Spleen (tissue), 11 donors: ENCODE data around the gene OR8G1. TPM values are rescaled to one million over a fixed set of nuclear protein-coding genes. Genes with fewer than 3 reads are reported as not detected.

Source experiments
- DNase-seq: peaks from one replicate; pipeline ENCODE4 v3.0.0-alpha.2; 2020
- H3K27ac ChIP-seq, 8 donors: fragments of 200-600 bp; sonication (generic) in 7 of 8; 1 replicate in 4 of 8; 2 replicates in 4 of 8; pipeline versions ENCODE4 v1.5.0 to v1.8.0; 2016 to 2021; ENCODE audit warnings: inconsistent platforms in 4 of 8, mild to moderate bottlenecking in 4 of 8, moderate library complexity in 1 of 8
- H3K27me3 ChIP-seq, 7 donors: fragments of 200-600 bp; sonication (generic) in 6 of 7; replicated peaks in 1 of 7; 1 replicate in 4 of 7; 2 replicates in 3 of 7; pipeline versions ENCODE4 v1.5.0 to v1.8.0; 2016 to 2021; ENCODE audit warnings: inconsistent platforms in 3 of 7, mild to moderate bottlenecking in 1 of 7
- H3K36me3 ChIP-seq, 6 donors: fragments of 200-600 bp; sonication (generic) in 5 of 6; 1 replicate in 4 of 6; 2 replicates in 2 of 6; pipeline versions ENCODE4 v1.5.0 to v1.8.0; 2016 to 2021; ENCODE audit warnings: inconsistent platforms in 2 of 6
- H3K4me1 ChIP-seq, 6 donors: fragments of 200-600 bp; sonication (generic) in 5 of 6; 1 replicate in 3 of 6; 2 replicates in 3 of 6; pipeline versions ENCODE4 v1.5.0 to v1.8.0; 2016 to 2021; ENCODE audit warnings: inconsistent platforms in 3 of 6
- H3K4me3 ChIP-seq, 8 donors: fragments of 200-600 bp; sonication (generic) in 7 of 8; 1 replicate in 4 of 8; 2 replicates in 4 of 8; pipeline versions ENCODE4 v1.5.0 to v1.8.0; 2016 to 2021; ENCODE audit warnings: inconsistent platforms in 4 of 8, mild to moderate bottlenecking in 4 of 8, moderate library complexity in 2 of 8
- H3K9me3 ChIP-seq, 8 donors: fragments of 200-600 bp; sonication (generic) in 7 of 8; 1 replicate in 4 of 8; 2 replicates in 4 of 8; pipeline versions ENCODE4 v1.5.0 to v1.8.0; 2016 to 2021; ENCODE audit warnings: inconsistent platforms in 4 of 8
- CTCF ChIP-seq, 11 experiments: fragments of 200-600 bp in 7 of 11; fragments of 450-650 bp in 4 of 11; sonication (generic) in 4 of 11; IDR thresholded peaks in 8 of 11; conservative IDR thresholded peaks in 3 of 11; 1 replicate in 7 of 11; 2 replicates in 4 of 11; pipeline versions ENCODE4 v1.4.0 to v1.8.0; 2016 to 2021; ENCODE audit warnings: antibody characterized with exemption in 11 of 11, inconsistent platforms in 4 of 11, mild to moderate bottlenecking in 1 of 11
- POLR2A ChIP-seq, 3 donors: fragments of 450-650 bp; IDR thresholded peaks; one replicate each; pipeline ENCODE4 v1.5.1; 2017; ENCODE audit warnings: antibody characterized with exemption in 3 of 3, mild to moderate bottlenecking in 1 of 3
- POLR2AphosphoS5 ChIP-seq, 3 donors: sonication (generic); formaldehyde crosslinking; IDR thresholded peaks; one replicate each; pipeline ENCODE4 v1.5.1; 2017; ENCODE audit warnings: antibody characterized with exemption in 3 of 3
- WGBS, 5 donors: extraction: QIAGEN DNeasy Blood & Tissue Kit in 3 of 5; methylation state at CpG; one replicate each; pipeline versions ENCODE4 v1.1.5 to v1.1.7; 2013 to 2018; 5-methylcytosine and 5-hydroxymethylcytosine counted together
- intact Hi-C: fragments of 100-400 bp; cut with DNase I; formaldehyde crosslinking; loops from one replicate; pipeline ENCODE4 v1.15.0; 2023; ENCODE audit warnings: low total_unique reads
- polyA plus RNA-seq, 3 donors: library from polyadenylated mRNA; stranded (reverse); fragments of 200-250 nt; gene quantifications; one replicate each; pipeline ENCODE4 v1.2.1, GENCODE V29; 2013
- total RNA-seq, 7 donors: library from RNA; depleted of rRNA in 3 of 7; stranded (reverse); fragments of >200 nt in 3 of 7; fragmentation: NEBNext Ultra II Directional in 4 of 7; extraction: Animal tissue kit (Norgen Biotek cat#: 25700) in 4 of 7; gene quantifications; one replicate each; pipeline versions ENCODE4 v1.1.0 to v1.2.1, GENCODE V29; 2016 to 2021
- donor health status: healthy with polysubstance abuse.
- donor health status: DM: no; HTN: no; CAD: no; lungs with moderate emphysema.
- donor health status: DM: no; HTN: no; CAD: no.
- donor health status: Bipolar disorder and iron deficiency.
- donor health status: healthy.
- donor health status: DM: no; HTN: no; CAD: no.
- donor health status: DM: yes; HTN: yes; CAD: no.

Gene OR8G1
- total and polyA plus RNA-seq, 10 donors = not detected

GRCh38 chr11:124209824-124210357, 31.0 kb upstream of the OR8G1 start:
- Histone ChIP-seq H3K4me1 (no peaks in the 10 kb centered on the region), H3K27ac (no peak overlapping the region), H3K36me3 (no peaks in the 10 kb centered on the region), H3K9me3 (no peaks in the 10 kb centered on the region), H3K27me3 (no peaks in the 10 kb centered on the region), H3K4me3 (no peak overlapping the region)
- intact Hi-C loops = no loop called here
- 79 to 100% (median 82%) methylated on average over 2 to 6 of the region's 6 CpGs for WGBS, 5 donors
- TF ChIP-seq CTCF (IDR thresholded peaks at IDR 0.05 in 8 of 11, conservative IDR thresholded peaks at IDR 0.05 in 3 of 11) (no peak), POLR2A (IDR thresholded peaks at IDR 0.05) (no peak), POLR2AphosphoS5 (IDR thresholded peaks at IDR 0.05) (no peak)
- DNase-seq = no peak

- H3K4me1 ChIP-seq = no peaks in the 10 kb centered on the region
- intact Hi-C loops = no loop called here
- H3K4me3 ChIP-seq = no peak overlapping the region
- H3K9me3 ChIP-seq = no peaks in the 10 kb centered on the region
- no peak for DNase-seq
- no peaks in the 10 kb centered on the region for H3K27me3 ChIP-seq
- H3K36me3 ChIP-seq = no peaks in the 10 kb centered on the region
- TF ChIP-seq POLR2AphosphoS5 (IDR thresholded peaks at IDR 0.05) (no peak), CTCF (IDR thresholded peaks at IDR 0.05 in 8 of 11, conservative IDR thresholded peaks at IDR 0.05 in 3 of 11) (no peak), POLR2A (IDR thresholded peaks at IDR 0.05) (no peak)
- WGBS, 5 donors = 73 to 91% (median 80%) methylated on average over 3 to 5 of the region's 5 CpGs
- no peak overlapping the region for H3K27ac ChIP-seq
Observed at GRCh38 chr11:124210421-124210820, 30.5 kb upstream of the OR8G1 start.

- H3K36me3 ChIP-seq = no peaks in the 10 kb centered on the region
- H3K4me1 ChIP-seq = no peaks in the 10 kb centered on the region
- no peak for TF ChIP-seq POLR2AphosphoS5 (IDR thresholded peaks at IDR 0.05)
- no peak for TF ChIP-seq POLR2A (IDR thresholded peaks at IDR 0.05)
- TF ChIP-seq CTCF (IDR thresholded peaks at IDR 0.05 in 8 of 11, conservative IDR thresholded peaks at IDR 0.05 in 3 of 11) = no peak
- H3K4me3 ChIP-seq = no peak overlapping the region
- intact Hi-C loops = no loop called here
- no peak for DNase-seq
- H3K27me3 ChIP-seq = no peaks in the 10 kb centered on the region
- H3K9me3 ChIP-seq = no peaks in the 10 kb centered on the region
- no peak overlapping the region for H3K27ac ChIP-seq
Observed at GRCh38 chr11:124211321-124211720, 29.6 kb upstream of the OR8G1 start.

- no peaks in the 10 kb centered on the region for H3K27me3 ChIP-seq
- 74 to 90% (median 80%) methylated on average over 3 of the region's 3 CpGs for WGBS, 5 donors
- no peaks in the 10 kb centered on the region for H3K9me3 ChIP-seq
- no peak overlapping the region for H3K27ac ChIP-seq
- H3K4me1 ChIP-seq = no peaks in the 10 kb centered on the region
- DNase-seq = no peak
- no peak overlapping the region for H3K4me3 ChIP-seq
- no peaks in the 10 kb centered on the region for H3K36me3 ChIP-seq
- intact Hi-C loops = no loop called here
- TF ChIP-seq CTCF (IDR thresholded peaks at IDR 0.05 in 8 of 11, conservative IDR thresholded peaks at IDR 0.05 in 3 of 11) = no peak
- no peak for TF ChIP-seq POLR2AphosphoS5 (IDR thresholded peaks at IDR 0.05)
- no peak for TF ChIP-seq POLR2A (IDR thresholded peaks at IDR 0.05)
Observed at GRCh38 chr11:124214027-124214426, 26.9 kb upstream of the OR8G1 start.
